Measurements from ENCODE around the gene SSBP2. TPM values are rescaled to one million over a fixed set of nuclear protein-coding genes. Genes with fewer than 3 reads are reported as not detected.

Gene SSBP2
- total RNA-seq, result 10 to 100 TPM; 68.7 to 88.6 TPM
- long read RNA-seq, donor 1, full-length matches to known transcripts, result 18 of 32 reads
- long read RNA-seq, donor 1, partial matches to known transcripts, result 1 of 32 reads
- long read RNA-seq, donor 1, other reads (novel, unspliced or antisense), result 13 of 32 reads
- long read RNA-seq, donor 2, full-length matches to known transcripts, result 102 of 143 reads
- long read RNA-seq, donor 2, partial matches to known transcripts, result 3 of 143 reads
- long read RNA-seq, donor 2, other reads (novel, unspliced or antisense), result 38 of 143 reads

- DNase-seq (ENCODE audit: low spot score), result peak; percentile 100
- intact Hi-C loops (cut with DNase I), result loop anchor here (2.0 to 10.0 kb wide), 5 partner anchors 100 to 414 kb away; partner anchors contain the start of gene ATG10 (in 1 of the 2)
These were observed at the start of gene SSBP2 for GRCh38 chr5:81751009-81751835. Gene SSBP2 (minus strand): TSS chr5:81751097. CDS start chr5:81751042, 55 bp downstream.

GRCh38 chr5:81795666-81796065 is 44.8 kb upstream of the SSBP2 start:
- DNase-seq (ENCODE audit: low spot score), result no peak
- intact Hi-C loops (cut with DNase I), result no loop called here

- intact Hi-C loops (cut with DNase I), result no loop called here
- no peak for DNase-seq (ENCODE audit: low spot score)
These were observed 43.3 kb upstream of the SSBP2 start for GRCh38 chr5:81794226-81794625.

GRCh38 chr5:81790336-81790735 is 39.4 kb upstream of the SSBP2 start:
- intact Hi-C loops (cut with DNase I), result no loop called here
- no peak for DNase-seq (ENCODE audit: low spot score)

GRCh38 chr5:81789033-81789432 is 38.1 kb upstream of the SSBP2 start:
- intact Hi-C loops (cut with DNase I), result loop anchor here in 1 of 2 donors (2.0 kb wide), 1 partner anchor 62 kb away; no protein-coding TSS in a partner anchor
- DNase-seq (ENCODE audit: low spot score), result no peak

- no peak for DNase-seq (ENCODE audit: low spot score)
- intact Hi-C loops (cut with DNase I), result loop anchor here (1.0 to 2.0 kb wide), 2 partner anchors 60 to 62 kb away; no protein-coding TSS in a partner anchor
These were observed 37.4 kb upstream of the SSBP2 start for GRCh38 chr5:81788329-81788728.

GRCh38 chr5:81787474-81788242 is 36.8 kb upstream of the SSBP2 start:
- intact Hi-C loops (cut with DNase I), result loop anchor here (1.0 to 2.0 kb wide), 2 partner anchors 61 to 63 kb away; no protein-coding TSS in a partner anchor
- DNase-seq (ENCODE audit: low spot score), result no peak

- no peak for DNase-seq (ENCODE audit: low spot score)
These were observed 36.1 kb upstream of the SSBP2 start for GRCh38 chr5:81786991-81787390.

GRCh38 chr5:81786496-81786895 is 35.6 kb upstream of the SSBP2 start:
- no peak for DNase-seq (ENCODE audit: low spot score)
- intact Hi-C loops (cut with DNase I), result no loop called here

More at GRCh38 chr5:81786991-81787390, 36.1 kb upstream of the SSBP2 start:
- intact Hi-C loops (cut with DNase I), result no loop called here

GRCh38 chr5:81785322-81785721 is 34.4 kb upstream of the SSBP2 start:
- DNase-seq (ENCODE audit: low spot score), result no peak
- intact Hi-C loops (cut with DNase I), result no loop called here

- intact Hi-C loops (cut with DNase I), result no loop called here
- no peak for DNase-seq (ENCODE audit: low spot score)
These were observed 32.5 kb upstream of the SSBP2 start for GRCh38 chr5:81783401-81783800.

- intact Hi-C loops (cut with DNase I), result no loop called here
- DNase-seq (ENCODE audit: low spot score), result no peak
These were observed 31.9 kb upstream of the SSBP2 start for GRCh38 chr5:81782811-81783210.

GRCh38 chr5:81779916-81780266 is 29.0 kb upstream of the SSBP2 start:
- intact Hi-C loops (cut with DNase I), result no loop called here

GRCh38 chr5:81779125-81779915 is 28.4 kb upstream of the SSBP2 start:
- intact Hi-C loops (cut with DNase I), result no loop called here
- DNase-seq (ENCODE audit: low spot score), result peak; percentile 89

More at GRCh38 chr5:81779916-81780266, 29.0 kb upstream of the SSBP2 start:
- no peak for DNase-seq (ENCODE audit: low spot score)

GRCh38 chr5:81778642-81779041 is 27.7 kb upstream of the SSBP2 start:
- DNase-seq (ENCODE audit: low spot score), result no peak
- intact Hi-C loops (cut with DNase I), result no loop called here

GRCh38 chr5:81776258-81776657 is 25.4 kb upstream of the SSBP2 start:
- intact Hi-C loops (cut with DNase I), result no loop called here
- DNase-seq (ENCODE audit: low spot score), result no peak

- no peak for DNase-seq (ENCODE audit: low spot score)
- intact Hi-C loops (cut with DNase I), result no loop called here
These were observed 23.5 kb upstream of the SSBP2 start for GRCh38 chr5:81774374-81774773.

GRCh38 chr5:81773574-81773973 is 22.7 kb upstream of the SSBP2 start:
- DNase-seq (ENCODE audit: low spot score), result no peak
- intact Hi-C loops (cut with DNase I), result no loop called here

- intact Hi-C loops (cut with DNase I), result no loop called here
- DNase-seq (ENCODE audit: low spot score), result no peak
These were observed 22.3 kb upstream of the SSBP2 start for GRCh38 chr5:81773161-81773560.
